M059J (cell line): ENCODE measurements around the gene GABRP. TPM values are rescaled to one million over a fixed set of nuclear protein-coding genes. Genes with fewer than 3 reads are reported as not detected.
"Not testable (repeated sequence)": the region's sequence is repeated elsewhere in the genome, so short reads cannot be mapped to it uniquely, and the experiment has no call there.

Source experiments
- DNase-seq: peaks from one replicate; pipeline ENCODE4 v3.0.0-alpha.2; 2012; ENCODE audit warnings: low read depth
- total RNA-seq: library from RNA; depleted of rRNA; stranded (reverse); fragments of >200 nt; shearing (Covaris generic); gene quantifications from 2 replicates; pipeline ENCODE4 v1.2.3, GENCODE V29; 2014; rRNA removed

Gene GABRP
- not detected in 2 replicates for total RNA-seq

- DNase-seq = no peak
Measured at GRCh38 chr5:170783498-170784247, at the start of gene GABRP. GABRP (plus strand) TSS chr5:170783725; CDS start chr5:170788616, 4,891 bp downstream.

GRCh38 chr5:170736966-170737365 is 46.6 kb upstream of the GABRP start:
- no peak for DNase-seq

GRCh38 chr5:170737591-170737990 is 45.9 kb upstream of the GABRP start:
- no peak for DNase-seq

- no peak for DNase-seq
Measured at GRCh38 chr5:170738840-170739239, 44.7 kb upstream of the GABRP start.

GRCh38 chr5:170739446-170739845 is 44.1 kb upstream of the GABRP start:
- DNase-seq = no peak

- no peak for DNase-seq
Measured at GRCh38 chr5:170740551-170741205, 42.8 kb upstream of the GABRP start.

GRCh38 chr5:170741801-170742200 is 41.7 kb upstream of the GABRP start:
- DNase-seq = no peak

GRCh38 chr5:170743876-170744212 is 39.7 kb upstream of the GABRP start:
- no peak for DNase-seq

- DNase-seq = peak; percentile 68
Measured at GRCh38 chr5:170745481-170746071, 37.9 kb upstream of the GABRP start.

GRCh38 chr5:170746075-170746960 is 37.2 kb upstream of the GABRP start:
- no peak for DNase-seq

- no peak for DNase-seq
Measured at GRCh38 chr5:170746961-170747340, 36.6 kb upstream of the GABRP start.

GRCh38 chr5:170747357-170747756 is 36.2 kb upstream of the GABRP start:
- DNase-seq = no peak

GRCh38 chr5:170747851-170748250 is 35.7 kb upstream of the GABRP start:
- peak; percentile 15 for DNase-seq

- DNase-seq = no peak
Measured at GRCh38 chr5:170748951-170749471, 34.5 kb upstream of the GABRP start.

- DNase-seq = no peak
Measured at GRCh38 chr5:170749911-170750431, 33.6 kb upstream of the GABRP start.

- no peak for DNase-seq
Measured at GRCh38 chr5:170750791-170751190, 32.7 kb upstream of the GABRP start.

- DNase-seq = no peak
Measured at GRCh38 chr5:170751631-170752030, 31.9 kb upstream of the GABRP start.

- no peak for DNase-seq
Measured at GRCh38 chr5:170752257-170753215, 31.0 kb upstream of the GABRP start.

GRCh38 chr5:170753311-170753710 is 30.2 kb upstream of the GABRP start:
- DNase-seq = no peak

GRCh38 chr5:170754508-170754907 is 29.0 kb upstream of the GABRP start:
- DNase-seq = not testable (repeated sequence)
